OCI-LY1 (cell line): ENCODE measurements around the gene COPA.

ENCODE experiments used
- H2AFZ ChIP-seq: fragments of 200-600 bp; sonication (generic), shearing (Covaris generic); 2 replicates; pipeline ENCODE4 v1.6.0; 2014; ENCODE audit warnings: antibody characterized with exemption, mild to moderate bottlenecking, low read length
- H3F3A ChIP-seq: fragments of 200-600 bp; sonication (generic), shearing (Covaris generic); 2 replicates; pipeline ENCODE4 v1.6.0; 2014; ENCODE audit warnings: mild to moderate bottlenecking, antibody characterized with exemption, low read length, moderate library complexity; ENCODE audit not compliant: insufficient read depth
- H3K27ac ChIP-seq: fragments of 200-600 bp; sonication (generic); 2 replicates; pipeline ENCODE4 v1.5.1; 2014; ENCODE audit warnings: low read length, mixed run types, mild to moderate bottlenecking, low read depth; ENCODE audit not compliant: poor library complexity, severe bottlenecking
- H3K27me3 ChIP-seq: fragments of 200-600 bp; sonication (generic); 2 replicates; pipeline ENCODE4 v1.6.0; 2014; ENCODE audit warnings: antibody characterized with exemption, mild to moderate bottlenecking, low read length, moderate library complexity; ENCODE audit not compliant: insufficient read depth
- H3K36me3 ChIP-seq: fragments of 200-600 bp; sonication (generic); 2 replicates; pipeline ENCODE4 v1.6.1; 2014; ENCODE audit warnings: mild to moderate bottlenecking, antibody characterized with exemption, low read length, moderate library complexity, mixed read lengths; ENCODE audit not compliant: insufficient read depth
- H3K4me1 ChIP-seq: fragments of 200-600 bp; sonication (generic); 2 replicates; pipeline ENCODE4 v1.5.1; 2014; ENCODE audit warnings: mild to moderate bottlenecking, low read length, moderate library complexity; ENCODE audit not compliant: insufficient read depth, severe bottlenecking
- H3K4me2 ChIP-seq: fragments of 200-600 bp; sonication (generic), shearing (Covaris generic); 2 replicates; pipeline ENCODE4 v1.6.1; 2014; ENCODE audit warnings: low read length
- H3K4me3 ChIP-seq: fragments of 200-600 bp; sonication (generic); 2 replicates; pipeline ENCODE4 v1.5.1; 2014; ENCODE audit warnings: low read length, low read depth, mild to moderate bottlenecking, mixed read lengths; ENCODE audit not compliant: poor library complexity, severe bottlenecking
- H3K79me2 ChIP-seq: fragments of 200-600 bp; shearing (Covaris generic); 2 replicates; pipeline ENCODE4 v1.6.1; 2016; ENCODE audit warnings: mixed run types, low read length, mixed read lengths; ENCODE audit not compliant: insufficient read depth
- H3K9ac ChIP-seq: fragments of 200-600 bp; sonication (generic), shearing (Covaris generic); 2 replicates; pipeline ENCODE4 v1.6.1; 2014; ENCODE audit warnings: mild to moderate bottlenecking, low read length, mixed read lengths
- H3K9me2 ChIP-seq: fragments of 200-600 bp; sonication (generic), shearing (Covaris generic); 2 replicates; pipeline ENCODE4 v1.6.1; 2014; ENCODE audit warnings: low read depth, mild to moderate bottlenecking, low read length, mixed read lengths
- H3K9me3 ChIP-seq: fragments of 200-600 bp; shearing (Covaris generic); 2 replicates; pipeline ENCODE4 v1.6.1; 2014; ENCODE audit warnings: low read length, mixed read lengths
- H4K20me1 ChIP-seq: fragments of 200-600 bp; sonication (generic), shearing (Covaris generic); 2 replicates; pipeline ENCODE4 v1.6.0; 2016; ENCODE audit warnings: mild to moderate bottlenecking, low read length; ENCODE audit not compliant: insufficient read depth
- EZH2 ChIP-seq: fragments of 200-600 bp; sonication (generic), shearing (Covaris generic); IDR thresholded peaks from 2 replicates; pipeline ENCODE4 v1.8.0; 2017; ENCODE audit warnings: borderline replicate concordance, mixed run types, mild to moderate bottlenecking, antibody characterized with exemption, low read length, moderate library complexity, mixed read lengths
- TF ChIP-seq, protein P1 (sequence below): fragments of 200-600 bp; sonication (generic), shearing (Covaris generic); IDR thresholded peaks from 2 replicates; pipeline ENCODE4 v1.5.1; 2017; ENCODE audit warnings: mild to moderate bottlenecking, antibody characterized with exemption, low read length, moderate library complexity, mixed read lengths

Gene COPA

DNA sequence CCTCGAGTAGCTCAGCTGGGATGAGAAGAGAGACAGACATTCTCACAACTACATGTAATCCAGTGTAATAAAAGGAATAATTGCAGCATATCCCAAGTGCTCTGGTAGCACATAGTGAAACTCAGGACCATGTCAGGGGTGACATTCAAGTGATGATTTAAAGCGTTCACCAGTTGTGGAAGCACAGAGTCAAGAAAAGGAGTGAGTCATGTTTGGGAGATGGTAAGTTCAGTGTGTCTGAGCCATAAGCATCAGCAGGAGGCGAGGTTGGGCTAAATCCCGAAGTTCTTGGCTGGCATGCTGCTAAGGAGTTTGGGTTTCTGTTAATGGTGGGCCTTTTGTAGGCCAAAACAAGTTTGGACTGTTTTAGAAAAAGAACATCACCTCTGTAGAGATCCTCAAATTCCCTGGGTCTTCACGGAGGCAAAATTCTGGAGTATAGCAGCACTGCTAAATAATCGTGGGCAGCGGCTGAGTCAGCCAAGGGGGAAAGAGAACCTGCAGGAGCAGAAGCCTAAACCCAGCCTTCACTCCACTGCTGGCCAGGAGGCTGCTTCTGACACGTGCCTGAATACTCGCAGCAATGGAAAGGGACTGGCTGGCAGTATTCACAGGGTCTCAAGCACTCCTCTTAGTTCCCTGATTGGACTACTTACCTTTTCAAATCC, 16.6 kb upstream of the COPA start:
- H3K27ac ChIP-seq, result no peak overlapping the region
- H3K36me3 ChIP-seq, result peaks cover 62% of the 10 kb centered on the region
- H3K27me3 ChIP-seq, result no peaks in the 10 kb centered on the region
- H3K9me3 ChIP-seq, result no peaks in the 10 kb centered on the region
- H3K79me2 ChIP-seq, result no peaks in the 10 kb centered on the region
- H3K9me2 ChIP-seq, result no peaks in the 10 kb centered on the region
- no peaks in the 10 kb centered on the region for H3F3A ChIP-seq
- no peak overlapping the region for H3K9ac ChIP-seq
- H4K20me1 ChIP-seq, result no peaks in the 10 kb centered on the region
- no peak for TF ChIP-seq EZH2
- TF ChIP-seq, protein P1, sequence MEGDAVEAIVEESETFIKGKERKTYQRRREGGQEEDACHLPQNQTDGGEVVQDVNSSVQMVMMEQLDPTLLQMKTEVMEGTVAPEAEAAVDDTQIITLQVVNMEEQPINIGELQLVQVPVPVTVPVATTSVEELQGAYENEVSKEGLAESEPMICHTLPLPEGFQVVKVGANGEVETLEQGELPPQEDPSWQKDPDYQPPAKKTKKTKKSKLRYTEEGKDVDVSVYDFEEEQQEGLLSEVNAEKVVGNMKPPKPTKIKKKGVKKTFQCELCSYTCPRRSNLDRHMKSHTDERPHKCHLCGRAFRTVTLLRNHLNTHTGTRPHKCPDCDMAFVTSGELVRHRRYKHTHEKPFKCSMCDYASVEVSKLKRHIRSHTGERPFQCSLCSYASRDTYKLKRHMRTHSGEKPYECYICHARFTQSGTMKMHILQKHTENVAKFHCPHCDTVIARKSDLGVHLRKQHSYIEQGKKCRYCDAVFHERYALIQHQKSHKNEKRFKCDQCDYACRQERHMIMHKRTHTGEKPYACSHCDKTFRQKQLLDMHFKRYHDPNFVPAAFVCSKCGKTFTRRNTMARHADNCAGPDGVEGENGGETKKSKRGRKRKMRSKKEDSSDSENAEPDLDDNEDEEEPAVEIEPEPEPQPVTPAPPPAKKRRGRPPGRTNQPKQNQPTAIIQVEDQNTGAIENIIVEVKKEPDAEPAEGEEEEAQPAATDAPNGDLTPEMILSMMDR, result no peak
- no peak overlapping the region for H2AFZ ChIP-seq
- H3K4me1 ChIP-seq, result no peaks in the 10 kb centered on the region
- H3K4me3 ChIP-seq, result no peak overlapping the region
- H3K4me2 ChIP-seq, result no peak overlapping the region

DNA sequence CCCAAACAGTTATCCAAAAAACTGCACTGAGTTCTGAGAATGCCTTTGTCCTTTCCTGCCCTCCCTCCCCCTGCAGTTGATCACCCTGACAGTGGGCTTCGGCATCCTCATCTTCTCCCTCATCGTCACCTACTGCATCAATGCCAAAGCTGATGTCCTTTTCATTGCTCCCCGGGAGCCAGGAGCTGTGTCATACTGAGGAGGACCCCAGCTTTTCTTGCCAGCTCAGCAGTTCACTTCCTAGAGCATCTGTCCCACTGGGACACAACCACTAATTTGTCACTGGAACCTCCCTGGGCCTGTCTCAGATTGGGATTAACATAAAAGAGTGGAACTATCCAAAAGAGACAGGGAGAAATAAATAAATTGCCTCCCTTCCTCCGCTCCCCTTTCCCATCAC, 15.0 kb upstream of the COPA start:
- no peaks in the 10 kb centered on the region for H3K4me1 ChIP-seq
- no peak overlapping the region for H3K4me2 ChIP-seq
- H3K9ac ChIP-seq, result no peak overlapping the region
- peaks cover 79% of the 10 kb centered on the region for H3K36me3 ChIP-seq
- H3K4me3 ChIP-seq, result no peak overlapping the region
- no peaks in the 10 kb centered on the region for H3K79me2 ChIP-seq
- H3K27me3 ChIP-seq, result no peaks in the 10 kb centered on the region
- no peaks in the 10 kb centered on the region for H3K9me3 ChIP-seq
- H3F3A ChIP-seq, result no peaks in the 10 kb centered on the region
- H3K9me2 ChIP-seq, result no peaks in the 10 kb centered on the region
- no peak for TF ChIP-seq EZH2
- TF ChIP-seq, protein P1, result no peak
- no peak overlapping the region for H2AFZ ChIP-seq
- H3K27ac ChIP-seq, result no peak overlapping the region
- no peaks in the 10 kb centered on the region for H4K20me1 ChIP-seq

- no peaks in the 10 kb centered on the region for H3K9me2 ChIP-seq
- no peak overlapping the region for H3K27ac ChIP-seq
- H3K27me3 ChIP-seq, result no peaks in the 10 kb centered on the region
- H4K20me1 ChIP-seq, result no peaks in the 10 kb centered on the region
- H3K9ac ChIP-seq, result no peak overlapping the region
- H3K79me2 ChIP-seq, result no peaks in the 10 kb centered on the region
- peaks cover 85% of the 10 kb centered on the region for H3K36me3 ChIP-seq
- H3K4me2 ChIP-seq, result no peak overlapping the region
- H3K4me1 ChIP-seq, result no peaks in the 10 kb centered on the region
- TF ChIP-seq, protein P1, result no peak
- TF ChIP-seq EZH2, result no peak
- H3K4me3 ChIP-seq, result no peak overlapping the region
- H3F3A ChIP-seq, result no peaks in the 10 kb centered on the region
- H2AFZ ChIP-seq, result no peak overlapping the region
- H3K9me3 ChIP-seq, result no peaks in the 10 kb centered on the region
Measured at GRCh38 chr1:160357286-160358002, 14.4 kb upstream of the COPA start.
